ENCODE results near the gene MED15. TPM values are rescaled to one million over a fixed set of nuclear protein-coding genes. Genes with fewer than 3 reads are reported as not detected.
"Not testable (repeated sequence)": the region's sequence is repeated elsewhere in the genome, so short reads cannot be mapped to it uniquely, and the experiment has no call there.

The MED15 gene
- total and polyA plus RNA-seq, 10 of the 15 experiments (the other 5 are each of a cell fraction or from before 2014, with no cell fraction given): 1.4 to 75.2 (median 26.9) TPM

- H3K4me2 ChIP-seq (ENCODE audit: control insufficient read depth, insufficient read depth): no peak overlapping the region
- no peaks in the 10 kb centered on the region for H3K36me3 ChIP-seq (ENCODE audit: control insufficient read depth in 2 of 2, insufficient read depth in 2 of 2, low read length in 1 of 2)
- H4K20me1 ChIP-seq (ENCODE audit: control insufficient read depth, insufficient read depth): no peaks in the 10 kb centered on the region
- intact Hi-C loops (cut with micrococcal nuclease; ENCODE audit: unreplicated experiment) (no loop called here), in situ Hi-C loops (cut with MboI) (no loop called here)
- no peak overlapping the region for H3K9ac ChIP-seq (ENCODE audit: control insufficient read depth, insufficient read depth, low read length)
- no peak for FAIRE-seq
- peaks cover 15% of the 10 kb centered on the region for H3K4me1 ChIP-seq (ENCODE audit: control insufficient read depth, insufficient read depth, low read length)
- H3K9me3 ChIP-seq (replicated peaks; ENCODE audit: control insufficient read depth, insufficient read depth, low read length): no peaks in the 10 kb centered on the region
- RAD21 ChIA-PET (ENCODE audit: unreplicated experiment): no interaction called here
- H3K27me3 ChIP-seq (replicated peaks in 1 of 2; ENCODE audit: control insufficient read depth in 2 of 2, insufficient read depth in 2 of 2, low read length in 1 of 2): no peaks in the 10 kb centered on the region
- no peak for ATAC-seq
- TF ChIP-seq RCOR1 (conservative IDR thresholded peaks at IDR 0.05; ENCODE audit: low read depth, low read length) (no peak), KLF5 (IDR thresholded peaks at IDR 0.05; ENCODE audit: partially characterized antibody) (no peak), FOXK2 (IDR thresholded peaks at IDR 0.05) (no peak), YY1 (IDR thresholded peaks at IDR 0.05; ENCODE audit: low read depth, low read length) (no peak), TBL1XR1 (IDR thresholded peaks at IDR 0.05; ENCODE audit: low read depth, low read length) (no peak), ASH2L (IDR thresholded peaks at IDR 0.05; ENCODE audit: borderline replicate concordance, low read depth) (no peak), CBX3 (IDR thresholded peaks at IDR 0.05; ENCODE audit: borderline replicate concordance, low read depth) (no peak), EP300 (IDR thresholded peaks at IDR 0.05; ENCODE audit: borderline replicate concordance in 1 of 2, control insufficient read depth in 1 of 2, low read depth in 2 of 2, low read length in 2 of 2) (no peak), MYC (IDR thresholded peaks at IDR 0.05; ENCODE audit: insufficient read depth, insufficient read length, insufficient replicate concordance, low read length, severe bottlenecking) (no peak), SRF (IDR thresholded peaks at IDR 0.05; ENCODE audit: low read depth in 2 of 2, low read length in 2 of 2) (no peak), RAD51 (IDR thresholded peaks at IDR 0.05) (no peak), NR2C2 (IDR thresholded peaks at IDR 0.05; ENCODE audit: borderline replicate concordance, control insufficient read depth, insufficient read length, low read depth) (no peak), ZBTB33 (IDR thresholded peaks at IDR 0.05) (no peak), DPF2 (IDR thresholded peaks at IDR 0.05) (no peak), NBN (IDR thresholded peaks at IDR 0.05) (no peak)
- H3K4me3 ChIP-seq: no peak overlapping the region
- no peak for DNase-seq (ENCODE audit: low read depth, low spot score)
- POLR2A ChIA-PET: no interaction called here
- H3K79me2 ChIP-seq (ENCODE audit: control insufficient read depth, insufficient read depth, low read length): no peaks in the 10 kb centered on the region
- CTCF ChIA-PET: interaction anchor here (1.2 to 1.3 kb wide), 2 partner anchors 9 to 13 kb away, joined by 3 read pairs; no protein-coding TSS in a partner anchor
- H2AFZ ChIP-seq (ENCODE audit: control insufficient read depth, low read depth, low read length): no peak overlapping the region
- BruUV-seq (replicated peaks): no TSS peak
- 71% methylated on average over 8 of the region's 8 CpGs for WGBS (ENCODE audit: insufficient coverage, insufficient replicate concordance, low lambda C conversion rate, missing lambda C conversion rate)
- SMC1A ChIA-PET (ENCODE audit: uncharacterized antibody, unreplicated experiment): interaction anchor here (0.8 to 1.4 kb wide), 2 partner anchors 11 to 13 kb away, joined by 4 to 6 read pairs; no protein-coding TSS in a partner anchor
- no peak overlapping the region for H3K27ac ChIP-seq (ENCODE audit: control insufficient read depth, insufficient read depth)
These were observed 111.9 kb downstream of the MED15 start for GRCh38 chr22:20619045-20619892.

GRCh38 chr22:20619893-20620194 lies 112.4 kb downstream of the MED15 start:
- H3K79me2 ChIP-seq (ENCODE audit: control insufficient read depth, insufficient read depth, low read length); H3K27me3 ChIP-seq (replicated peaks in 1 of 2; ENCODE audit: control insufficient read depth in 2 of 2, insufficient read depth in 2 of 2, low read length in 1 of 2); BruUV-seq (replicated peaks); H3K9me3 ChIP-seq (replicated peaks; ENCODE audit: control insufficient read depth, insufficient read depth, low read length); POLR2A ChIA-PET; H3K27ac ChIP-seq (ENCODE audit: control insufficient read depth, insufficient read depth); H3K36me3 ChIP-seq (ENCODE audit: control insufficient read depth in 2 of 2, insufficient read depth in 2 of 2, low read length in 1 of 2); in situ Hi-C loops (cut with MboI); H3K4me2 ChIP-seq (ENCODE audit: control insufficient read depth, insufficient read depth); FAIRE-seq; H3K4me3 ChIP-seq; DNase-seq (ENCODE audit: low read depth, low spot score); ATAC-seq; intact Hi-C loops (cut with micrococcal nuclease; ENCODE audit: unreplicated experiment); H2AFZ ChIP-seq (ENCODE audit: control insufficient read depth, low read depth, low read length); H4K20me1 ChIP-seq (ENCODE audit: control insufficient read depth, insufficient read depth); H3K9ac ChIP-seq (ENCODE audit: control insufficient read depth, insufficient read depth, low read length): not testable (repeated sequence)
- WGBS (ENCODE audit: insufficient coverage, insufficient replicate concordance, low lambda C conversion rate, missing lambda C conversion rate): 100% methylated on average over 1 of the region's 1 CpG
- RAD21 ChIA-PET (ENCODE audit: unreplicated experiment): interaction anchor here (0.5 kb wide), 1 partner anchor 1872 kb away, joined by 3 read pairs; no protein-coding TSS in a partner anchor
- CTCF ChIA-PET: interaction anchor here (1.2 to 1.3 kb wide), 2 partner anchors 10 to 14 kb away, joined by 3 read pairs; no protein-coding TSS in a partner anchor
- SMC1A ChIA-PET (ENCODE audit: uncharacterized antibody, unreplicated experiment): interaction anchor here (0.8 to 1.4 kb wide), 2 partner anchors 10 to 13 kb away, joined by 4 to 6 read pairs; no protein-coding TSS in a partner anchor
- H3K4me1 ChIP-seq (ENCODE audit: control insufficient read depth, insufficient read depth, low read length): peaks cover 21% of the 10 kb centered on the region

All from GM12878 (cell line).